Activated naive CD4-positive, alpha-beta T cell treated with anti-CD3 and anti-CD28 coated beads, Interleukin-2, amount 50 U/mL, for 24 hours (primary cell): Measurements from ENCODE around the gene MYLK2.

Experiments
- H3K27ac Mint-ChIP-seq: one replicate; pipeline ENCODE4 v1.8.0; 2021; ENCODE audit warnings: mild to moderate bottlenecking, mixed read lengths
- H3K27me3 Mint-ChIP-seq: one replicate; pipeline ENCODE4 v1.8.0; 2021; ENCODE audit warnings: mixed read lengths
- H3K36me3 Mint-ChIP-seq: one replicate; pipeline ENCODE4 v1.8.0; 2021; ENCODE audit warnings: mixed read lengths
- H3K4me1 Mint-ChIP-seq: one replicate; pipeline ENCODE4 v1.8.0; 2021; ENCODE audit warnings: mixed read lengths
- H3K4me3 Mint-ChIP-seq: one replicate; pipeline ENCODE4 v1.8.0; 2021; ENCODE audit warnings: mild to moderate bottlenecking, mixed read lengths
- H3K9me3 Mint-ChIP-seq: one replicate; pipeline ENCODE4 v1.8.0; 2021; ENCODE audit warnings: mixed read lengths

The MYLK2 gene

GRCh38 chr20:31819083-31819784 lies at the start of gene MYLK2:
TSS of gene MYLK2 (plus strand) at chr20:31819356. CDS start at chr20:31819581, 225 bp downstream.
- no peaks in the 10 kb centered on the region for H3K27me3 Mint-ChIP-seq
- H3K4me1 Mint-ChIP-seq, result peaks cover 7% of the 10 kb centered on the region
- H3K4me3 Mint-ChIP-seq, result no peak within 1 kb of the TSS
- H3K9me3 Mint-ChIP-seq, result no peaks in the 10 kb centered on the region
- no peak within 1 kb of the TSS for H3K27ac Mint-ChIP-seq
- H3K36me3 Mint-ChIP-seq, result no peaks in the 10 kb centered on the region

DNA sequence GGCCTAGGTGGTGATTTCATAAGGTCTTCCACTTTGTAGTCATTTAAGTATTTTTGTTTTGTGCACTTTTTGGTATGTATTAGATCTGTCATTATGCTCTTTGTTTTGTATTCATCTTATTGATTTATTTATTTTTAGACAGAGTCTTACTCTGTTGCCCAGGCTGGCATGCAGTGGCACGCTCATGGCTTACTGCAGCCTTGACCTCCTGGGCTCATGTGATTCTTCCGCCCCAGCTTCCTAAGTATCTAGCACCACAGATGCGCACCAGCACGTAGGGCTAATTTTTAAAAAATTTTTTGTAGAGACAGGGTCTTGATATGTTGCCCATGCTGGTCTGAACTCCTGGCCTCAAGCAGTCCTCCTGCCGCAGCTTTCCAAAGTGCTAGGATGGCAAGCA lies 49.5 kb upstream of the MYLK2 start:
- Mint-ChIP-seq H3K36me3 (no peaks in the 10 kb centered on the region), H3K4me3 (no peak overlapping the region), H3K27me3 (no peaks in the 10 kb centered on the region), H3K27ac (no peak overlapping the region), H3K9me3 (no peaks in the 10 kb centered on the region), H3K4me1 (peaks cover 4% of the 10 kb centered on the region)

DNA sequence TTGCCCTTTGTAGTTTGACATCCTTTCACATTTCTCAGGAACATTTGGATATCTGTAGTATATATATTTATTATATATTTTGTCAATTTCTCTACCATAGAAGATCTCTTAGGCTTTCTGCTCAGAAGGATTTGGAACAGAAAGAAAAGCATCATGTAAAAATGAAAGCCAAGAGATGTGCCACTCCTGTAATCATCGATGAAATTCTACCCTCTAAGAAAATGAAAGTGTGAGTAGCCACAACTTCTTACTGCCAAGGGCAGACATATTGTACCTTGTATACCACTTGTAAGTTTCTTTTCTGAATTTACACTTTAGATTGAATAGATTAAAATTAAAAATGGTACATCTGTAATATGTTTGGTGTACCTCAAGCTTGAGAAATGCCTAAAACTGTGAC lies 48.9 kb upstream of the MYLK2 start:
- no peaks in the 10 kb centered on the region for H3K36me3 Mint-ChIP-seq
- H3K27me3 Mint-ChIP-seq, result no peaks in the 10 kb centered on the region
- no peak overlapping the region for H3K27ac Mint-ChIP-seq
- H3K4me3 Mint-ChIP-seq, result no peak overlapping the region
- no peaks in the 10 kb centered on the region for H3K9me3 Mint-ChIP-seq
- H3K4me1 Mint-ChIP-seq, result peaks cover 4% of the 10 kb centered on the region

GRCh38 chr20:31774408-31774807 lies 44.7 kb upstream of the MYLK2 start:
- no peak overlapping the region for H3K27ac Mint-ChIP-seq
- no peaks in the 10 kb centered on the region for H3K36me3 Mint-ChIP-seq
- H3K9me3 Mint-ChIP-seq, result no peaks in the 10 kb centered on the region
- H3K27me3 Mint-ChIP-seq, result no peaks in the 10 kb centered on the region
- peaks cover 4% of the 10 kb centered on the region for H3K4me1 Mint-ChIP-seq
- no peak overlapping the region for H3K4me3 Mint-ChIP-seq

DNA sequence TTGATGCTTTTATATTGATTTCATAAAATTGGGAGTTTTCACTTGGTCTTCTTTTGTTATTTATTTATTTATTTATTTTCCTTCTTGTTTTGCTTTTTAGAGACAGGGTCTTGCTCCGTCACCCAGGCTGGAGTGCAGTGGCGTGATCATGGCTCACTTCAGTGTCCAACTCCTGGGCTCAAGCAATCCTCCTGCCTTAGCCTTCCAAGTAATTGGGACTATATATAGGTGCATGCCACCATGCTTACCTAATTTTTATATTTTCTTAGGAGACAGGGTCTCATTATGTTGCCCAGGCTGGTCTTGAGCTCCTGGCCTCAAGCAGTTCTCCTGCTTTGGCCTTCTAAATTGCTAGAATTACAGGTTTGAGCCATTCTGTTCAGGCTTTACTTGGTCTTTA lies 38.3 kb upstream of the MYLK2 start:
- Mint-ChIP-seq H3K9me3 (no peaks in the 10 kb centered on the region), H3K36me3 (no peaks in the 10 kb centered on the region), H3K27me3 (no peaks in the 10 kb centered on the region), H3K4me1 (no peaks in the 10 kb centered on the region), H3K4me3 (no peak overlapping the region), H3K27ac (no peak overlapping the region)

DNA sequence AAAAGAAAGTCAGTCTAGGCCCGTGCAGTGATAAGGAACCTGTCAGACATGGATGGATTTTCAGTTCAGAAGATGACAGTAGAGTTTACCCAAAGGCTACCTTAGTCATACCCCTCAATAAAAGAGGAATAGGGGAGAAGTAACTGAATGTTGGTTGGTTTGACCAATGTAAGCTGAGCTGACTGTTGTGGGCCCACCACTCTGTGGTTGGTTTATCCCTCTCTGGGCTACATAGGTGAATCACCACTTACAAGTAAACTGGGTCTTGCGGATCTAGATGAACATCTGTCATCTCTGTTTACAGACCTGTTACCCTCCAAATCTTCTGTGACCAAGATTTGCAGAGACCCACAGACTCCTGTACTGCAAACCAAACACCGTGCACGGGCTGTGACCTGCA lies 37.2 kb upstream of the MYLK2 start:
- no peak overlapping the region for H3K27ac Mint-ChIP-seq
- H3K27me3 Mint-ChIP-seq, result no peaks in the 10 kb centered on the region
- H3K4me1 Mint-ChIP-seq, result no peaks in the 10 kb centered on the region
- no peaks in the 10 kb centered on the region for H3K9me3 Mint-ChIP-seq
- no peak overlapping the region for H3K4me3 Mint-ChIP-seq
- H3K36me3 Mint-ChIP-seq, result no peaks in the 10 kb centered on the region

DNA sequence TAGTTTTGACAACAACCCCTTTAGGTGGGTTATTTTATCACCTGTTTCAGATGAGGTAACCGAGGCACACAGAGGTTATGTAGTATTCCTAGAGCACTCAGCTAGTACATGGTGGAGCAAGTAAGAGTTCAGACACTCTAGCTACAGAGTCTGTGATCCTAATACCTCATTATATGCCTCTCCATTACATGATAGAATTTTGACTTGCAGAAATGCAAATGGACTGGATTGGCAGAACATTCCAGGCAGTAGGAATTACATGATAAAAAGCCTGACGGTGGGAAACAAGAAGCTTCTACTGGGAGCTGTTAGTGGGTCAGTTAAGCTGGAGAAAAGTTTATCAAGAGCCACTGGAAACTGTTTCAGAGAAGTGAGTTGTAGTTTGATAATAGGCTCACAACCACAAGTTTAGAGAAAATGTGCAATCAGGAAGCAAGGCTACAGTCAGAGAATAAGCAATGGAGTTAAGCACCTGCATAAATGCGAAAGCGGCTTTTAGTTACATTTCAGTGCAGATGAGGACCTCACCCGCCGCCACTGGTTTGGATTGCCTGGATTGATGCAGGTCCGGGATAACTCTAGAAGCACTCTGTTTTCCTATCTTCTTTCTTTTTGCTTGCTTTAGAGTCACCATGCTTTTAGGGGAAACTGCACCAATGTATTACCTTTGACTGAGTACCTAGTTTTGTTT lies 34.7 kb upstream of the MYLK2 start:
- H3K4me1 Mint-ChIP-seq, result no peaks in the 10 kb centered on the region
- H3K9me3 Mint-ChIP-seq, result no peaks in the 10 kb centered on the region
- H3K4me3 Mint-ChIP-seq, result no peak overlapping the region
- no peak overlapping the region for H3K27ac Mint-ChIP-seq
- H3K36me3 Mint-ChIP-seq, result no peaks in the 10 kb centered on the region
- H3K27me3 Mint-ChIP-seq, result no peaks in the 10 kb centered on the region

GRCh38 chr20:31785089-31785488 lies 34.1 kb upstream of the MYLK2 start:
- Mint-ChIP-seq H3K36me3 (no peaks in the 10 kb centered on the region), H3K4me3 (no peak overlapping the region), H3K27me3 (no peaks in the 10 kb centered on the region), H3K27ac (no peak overlapping the region), H3K4me1 (no peaks in the 10 kb centered on the region), H3K9me3 (no peaks in the 10 kb centered on the region)

DNA sequence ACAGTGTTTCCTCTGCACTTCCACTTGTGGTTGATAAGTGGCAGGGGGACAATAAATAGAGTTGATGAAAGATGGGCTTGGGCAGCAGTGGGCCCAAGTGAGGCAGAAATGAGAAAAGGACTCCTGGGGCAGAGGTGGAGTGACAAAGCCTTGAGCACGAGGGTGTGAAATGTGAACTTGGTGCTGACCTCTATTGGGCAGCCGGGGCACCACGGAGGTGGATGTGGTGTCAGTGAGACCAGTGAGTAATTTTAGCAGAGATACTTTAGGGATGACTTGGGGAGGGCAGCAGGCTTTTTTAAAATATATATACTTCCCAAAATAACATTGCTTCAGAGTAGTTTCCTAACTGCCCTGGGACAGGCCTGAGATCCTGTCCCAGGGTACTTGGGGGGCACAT lies 30.6 kb upstream of the MYLK2 start:
- Mint-ChIP-seq H3K4me1 (no peaks in the 10 kb centered on the region), H3K4me3 (no peak overlapping the region)

DNA sequence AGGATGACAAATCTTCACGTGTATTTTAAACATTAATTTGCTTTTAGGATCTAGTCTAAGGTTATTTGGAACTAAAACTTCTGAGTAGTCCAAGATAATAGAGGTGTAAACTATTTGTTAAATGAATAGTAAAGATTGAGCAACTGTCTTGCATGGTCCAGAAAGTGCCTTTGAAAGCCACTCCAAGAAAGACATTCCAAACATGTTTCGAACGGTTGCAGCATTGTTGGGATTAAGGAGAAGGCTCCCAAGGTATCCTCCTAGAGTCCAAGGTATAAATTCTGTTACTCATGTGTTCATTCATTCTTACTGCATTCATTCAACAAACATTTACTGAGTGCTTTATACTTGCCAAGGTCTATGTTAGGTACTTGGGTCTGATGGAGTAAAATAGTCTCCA lies 28.8 kb upstream of the MYLK2 start:
- Mint-ChIP-seq H3K36me3 (no peaks in the 10 kb centered on the region), H3K27me3 (no peaks in the 10 kb centered on the region), H3K4me3 (no peak overlapping the region), H3K27ac (no peak overlapping the region), H3K9me3 (no peaks in the 10 kb centered on the region), H3K4me1 (no peaks in the 10 kb centered on the region)

More for the DNA sequence above, 30.6 kb upstream of the MYLK2 start:
- no peak overlapping the region for H3K27ac Mint-ChIP-seq
- no peaks in the 10 kb centered on the region for H3K27me3 Mint-ChIP-seq
- no peaks in the 10 kb centered on the region for H3K36me3 Mint-ChIP-seq
- no peaks in the 10 kb centered on the region for H3K9me3 Mint-ChIP-seq

DNA sequence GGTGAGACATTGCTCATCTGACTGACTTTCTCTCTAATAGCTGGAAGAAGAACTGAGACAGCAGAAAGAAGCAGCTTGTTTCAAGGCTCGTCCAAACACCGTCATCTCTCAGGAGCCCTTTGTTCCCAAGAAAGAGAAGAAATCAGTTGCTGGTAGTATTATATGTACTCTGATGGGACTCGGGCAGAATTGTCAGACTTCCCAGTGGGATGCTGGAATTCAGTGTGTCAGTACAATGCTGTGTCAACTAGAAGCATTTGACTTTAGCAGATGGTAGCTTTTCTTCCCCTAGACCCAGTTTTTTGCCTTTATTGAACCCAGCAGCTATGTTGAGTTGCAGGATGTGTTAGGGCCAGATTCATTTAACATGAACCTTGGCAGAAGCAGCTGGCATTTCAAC lies 21.8 kb upstream of the MYLK2 start:
- no peaks in the 10 kb centered on the region for H3K9me3 Mint-ChIP-seq
- no peak overlapping the region for H3K27ac Mint-ChIP-seq
- H3K4me1 Mint-ChIP-seq, result no peaks in the 10 kb centered on the region
- no peaks in the 10 kb centered on the region for H3K36me3 Mint-ChIP-seq
- no peaks in the 10 kb centered on the region for H3K27me3 Mint-ChIP-seq
- H3K4me3 Mint-ChIP-seq, result no peak overlapping the region

GRCh38 chr20:31801508-31801907 lies 17.6 kb upstream of the MYLK2 start:
- Mint-ChIP-seq H3K27me3 (no peaks in the 10 kb centered on the region), H3K9me3 (no peaks in the 10 kb centered on the region), H3K36me3 (no peaks in the 10 kb centered on the region), H3K4me1 (peaks cover 15% of the 10 kb centered on the region), H3K4me3 (no peak overlapping the region), H3K27ac (no peak overlapping the region)

DNA sequence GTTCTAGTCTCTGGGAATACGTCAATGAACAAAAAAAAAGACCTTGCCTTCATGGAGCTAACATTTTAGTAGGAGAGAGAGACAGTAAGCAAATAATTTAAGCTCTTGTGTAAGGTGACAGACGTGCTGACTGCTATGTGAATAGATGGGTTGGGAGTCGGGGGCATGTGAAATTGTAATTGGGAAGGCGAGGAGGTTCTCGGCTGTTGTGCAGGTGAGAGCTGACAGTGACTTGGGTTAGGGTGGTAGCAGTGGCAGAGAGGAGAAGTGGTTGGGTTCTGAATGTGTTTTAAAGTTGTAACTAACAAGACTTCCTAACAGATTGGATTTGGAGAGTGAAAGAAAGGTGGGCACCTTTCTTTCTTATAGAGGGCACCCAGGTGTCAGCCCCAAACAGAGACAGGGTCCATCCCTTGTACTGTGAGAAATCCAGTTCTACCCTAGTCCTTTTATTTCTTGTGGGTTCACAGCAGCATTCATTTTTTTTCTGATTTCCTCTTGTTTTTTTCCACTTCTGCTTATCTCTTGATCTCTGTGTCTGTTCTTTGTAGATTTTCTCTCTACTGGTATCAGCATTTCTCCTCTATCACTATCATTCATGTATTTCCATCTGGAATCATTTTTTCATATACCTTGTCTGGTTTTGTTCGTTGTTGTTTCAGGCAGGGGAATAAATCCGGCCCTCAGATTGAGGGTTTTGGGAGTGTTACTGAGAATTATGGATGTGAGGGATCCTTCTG lies 15.4 kb upstream of the MYLK2 start:
- peaks cover 15% of the 10 kb centered on the region for H3K4me1 Mint-ChIP-seq
- no peaks in the 10 kb centered on the region for H3K36me3 Mint-ChIP-seq
- no peak overlapping the region for H3K4me3 Mint-ChIP-seq
- no peaks in the 10 kb centered on the region for H3K9me3 Mint-ChIP-seq
- peak overlapping the region; percentile 0 for H3K27ac Mint-ChIP-seq
- no peaks in the 10 kb centered on the region for H3K27me3 Mint-ChIP-seq

DNA sequence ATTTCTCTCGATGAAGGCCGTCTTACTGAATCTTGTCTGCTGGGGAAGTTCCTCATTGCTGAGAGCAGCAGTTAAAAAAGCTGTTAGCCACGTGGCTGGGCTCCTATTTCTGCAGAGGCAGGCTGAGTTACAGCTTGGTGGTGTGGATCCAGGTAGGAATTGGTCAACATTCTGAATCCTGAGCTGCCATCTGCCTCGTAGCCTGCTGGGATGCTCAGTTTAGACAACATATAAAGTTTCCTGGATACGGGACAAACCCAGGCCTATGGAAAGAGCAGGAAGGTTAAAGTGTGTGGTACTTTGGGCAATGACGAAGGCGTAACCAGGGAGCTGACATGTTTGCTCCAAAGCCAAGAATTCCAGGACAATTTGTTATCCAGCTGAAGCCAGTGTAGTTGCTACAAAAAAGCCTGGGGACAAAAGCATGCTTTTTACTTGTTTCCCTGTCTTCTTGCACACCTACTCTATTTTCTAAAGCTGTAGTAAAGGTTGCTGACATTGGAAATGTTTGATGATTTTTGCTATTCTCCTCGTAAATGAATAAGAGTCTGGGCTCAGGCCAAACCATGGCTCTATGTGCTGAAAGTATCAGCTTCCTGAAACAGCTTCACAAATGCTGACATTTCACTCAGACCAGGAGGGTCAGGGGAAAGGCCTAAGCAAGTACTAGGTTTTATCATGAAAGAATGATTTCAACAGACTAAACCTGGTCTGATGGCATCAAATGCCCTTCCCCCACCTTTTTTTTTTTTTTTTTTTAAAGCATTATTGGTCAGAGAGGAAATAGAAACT lies 12.4 kb upstream of the MYLK2 start:
- H3K9me3 Mint-ChIP-seq, result no peaks in the 10 kb centered on the region
- peaks cover 15% of the 10 kb centered on the region for H3K4me1 Mint-ChIP-seq

GRCh38 chr20:31808481-31808880 lies 10.7 kb upstream of the MYLK2 start:
- Mint-ChIP-seq H3K4me3 (no peak overlapping the region), H3K27me3 (no peaks in the 10 kb centered on the region), H3K27ac (no peak overlapping the region), H3K36me3 (no peaks in the 10 kb centered on the region), H3K9me3 (no peaks in the 10 kb centered on the region), H3K4me1 (peaks cover 11% of the 10 kb centered on the region)

More for the DNA sequence above, 12.4 kb upstream of the MYLK2 start:
- Mint-ChIP-seq H3K27me3 (no peaks in the 10 kb centered on the region), H3K4me3 (no peak overlapping the region), H3K36me3 (no peaks in the 10 kb centered on the region), H3K27ac (no peak overlapping the region)
